Activated T-cell treated with anti-CD3 and anti-CD28 coated beads for 4 hours (primary cell): ENCODE measurements around the gene EFCAB8.
A peak's percentile ranks its signal among the peaks of the same experiment; 100 is the strongest.
"Not testable (repeated sequence)": the region's sequence is repeated elsewhere in the genome, so short reads cannot be mapped to it uniquely, and the experiment has no call there.

Experiments
- DNase-seq: peaks from one replicate; pipeline ENCODE4 v3.0.0-alpha.2; 2020

EFCAB8 gene

GRCh38 chr20:32960849-32961731, 102.4 kb downstream of the EFCAB8 start:
- DNase-seq = no peak

GRCh38 chr20:32962053-32962452, 103.3 kb downstream of the EFCAB8 start:
- DNase-seq = no peak

- not testable (repeated sequence) for DNase-seq
Measured at GRCh38 chr20:32962646-32963045, 103.9 kb downstream of the EFCAB8 start.

GRCh38 chr20:32963176-32963575, 104.5 kb downstream of the EFCAB8 start:
- no peak for DNase-seq

GRCh38 chr20:32964575-32964974, 105.9 kb downstream of the EFCAB8 start:
- no peak for DNase-seq

GRCh38 chr20:32965115-32965514, 106.4 kb downstream of the EFCAB8 start:
- no peak for DNase-seq

GRCh38 chr20:32965581-32966373, 107.1 kb downstream of the EFCAB8 start:
- DNase-seq = no peak

GRCh38 chr20:32966382-32966781, 107.7 kb downstream of the EFCAB8 start:
- DNase-seq = no peak

- DNase-seq = no peak
Measured at GRCh38 chr20:32966881-32967781, 108.4 kb downstream of the EFCAB8 start.

GRCh38 chr20:32967961-32968457, 109.3 kb downstream of the EFCAB8 start:
- DNase-seq = no peak

- DNase-seq = no peak
Measured at GRCh38 chr20:32968478-32969241, 109.9 kb downstream of the EFCAB8 start.

GRCh38 chr20:32969356-32970114, 110.8 kb downstream of the EFCAB8 start:
- DNase-seq = no peak

- DNase-seq = no peak
Measured at GRCh38 chr20:32970115-32970972, 111.6 kb downstream of the EFCAB8 start.

- no peak for DNase-seq
Measured at GRCh38 chr20:32970973-32971300, 112.2 kb downstream of the EFCAB8 start.

- no peak for DNase-seq
Measured at GRCh38 chr20:32971703-32972161, 113.0 kb downstream of the EFCAB8 start.

GRCh38 chr20:32972181-32973076, 113.7 kb downstream of the EFCAB8 start:
- DNase-seq = peak; percentile 69

GRCh38 chr20:32973077-32973717, 114.5 kb downstream of the EFCAB8 start:
- no peak for DNase-seq
